ENCODE measurements around the gene ARHGEF7.

ARHGEF7 gene

GRCh38 chr13:111140562-111141105 lies 25.5 kb downstream of the ARHGEF7 start:
- DNase-seq = no peak

DNA sequence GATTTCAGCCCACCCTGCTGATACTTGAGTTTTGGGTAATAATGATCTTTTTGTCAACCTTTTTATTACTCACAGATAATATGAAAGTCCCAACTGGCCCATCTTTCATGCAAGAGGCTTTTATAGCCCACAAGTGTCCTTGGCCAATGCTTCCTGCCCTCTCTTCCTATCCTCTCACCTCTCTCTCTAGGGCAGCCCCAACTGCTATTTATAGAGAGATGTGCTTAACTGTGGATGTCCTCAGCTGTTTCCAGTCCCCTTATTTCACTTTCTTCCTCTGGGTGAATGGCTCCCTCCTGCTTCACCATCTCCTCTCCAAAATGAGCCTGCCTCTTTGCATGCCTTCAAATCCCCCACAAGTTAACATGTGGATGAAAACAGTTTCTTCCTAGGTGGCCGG lies 27.4 kb downstream of the ARHGEF7 start:
- no peak for DNase-seq

DNA sequence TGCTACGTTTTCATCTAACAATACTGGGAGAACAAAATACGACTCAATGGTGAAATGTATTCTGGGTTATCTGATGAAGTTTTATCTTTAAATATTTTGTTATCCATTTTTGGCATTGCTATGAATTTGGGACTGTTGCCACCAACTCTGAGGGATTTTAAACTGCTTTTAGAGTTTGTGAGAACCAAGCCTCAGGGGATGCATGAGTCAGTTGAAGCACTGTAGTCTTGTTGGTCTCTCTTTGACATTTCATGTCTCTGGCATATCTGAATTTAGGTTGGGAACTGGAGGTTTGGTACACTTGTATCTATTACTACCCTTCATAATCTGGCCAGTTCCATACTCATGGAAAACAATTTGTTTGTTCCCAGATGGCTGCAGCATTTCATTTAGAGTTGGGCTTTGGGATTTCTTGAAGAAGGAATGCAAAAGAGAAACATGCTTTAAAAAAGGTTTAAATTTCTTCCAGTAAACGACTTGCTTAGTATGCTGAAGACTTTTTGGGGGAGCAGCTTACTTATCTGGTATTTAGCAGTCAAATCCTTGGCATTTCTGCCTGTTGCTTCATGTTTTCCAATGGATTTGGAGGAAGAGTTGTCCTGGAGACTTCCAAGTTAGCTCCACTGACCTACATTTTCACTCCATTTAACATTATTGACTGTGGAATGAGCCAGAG lies 28.9 kb downstream of the ARHGEF7 start:
- DNase-seq = no peak

DNA sequence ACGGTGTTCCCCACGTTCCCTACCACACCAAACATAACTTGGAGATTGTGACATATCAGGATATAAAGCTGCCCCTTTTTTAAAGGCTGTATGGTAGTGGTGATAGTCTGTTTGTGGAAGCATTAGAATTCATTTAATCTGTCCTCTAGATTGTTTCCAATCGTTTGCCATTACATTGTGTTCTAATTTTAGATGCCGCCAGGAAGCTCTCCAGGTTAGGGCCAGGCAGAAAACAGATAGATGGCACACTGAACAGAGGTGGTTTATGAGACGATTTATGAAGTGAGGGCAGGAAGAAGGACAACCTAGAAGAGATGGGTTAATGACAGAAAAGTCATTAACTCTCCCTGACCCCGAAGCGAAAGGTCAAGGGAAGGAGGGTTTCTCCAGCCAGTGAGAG lies 30.0 kb downstream of the ARHGEF7 start:
- DNase-seq = no peak

GRCh38 chr13:111145506-111145905 lies 30.4 kb downstream of the ARHGEF7 start:
- DNase-seq = no peak

- no peak for DNase-seq
These were observed 37.7 kb downstream of the ARHGEF7 start for GRCh38 chr13:111152844-111153243.

GRCh38 chr13:111153279-111153976 lies 38.3 kb downstream of the ARHGEF7 start:
- peak; percentile 90 for DNase-seq

- DNase-seq = peak; percentile 47
These were observed 38.8 kb downstream of the ARHGEF7 start for GRCh38 chr13:111153977-111154332.

DNA sequence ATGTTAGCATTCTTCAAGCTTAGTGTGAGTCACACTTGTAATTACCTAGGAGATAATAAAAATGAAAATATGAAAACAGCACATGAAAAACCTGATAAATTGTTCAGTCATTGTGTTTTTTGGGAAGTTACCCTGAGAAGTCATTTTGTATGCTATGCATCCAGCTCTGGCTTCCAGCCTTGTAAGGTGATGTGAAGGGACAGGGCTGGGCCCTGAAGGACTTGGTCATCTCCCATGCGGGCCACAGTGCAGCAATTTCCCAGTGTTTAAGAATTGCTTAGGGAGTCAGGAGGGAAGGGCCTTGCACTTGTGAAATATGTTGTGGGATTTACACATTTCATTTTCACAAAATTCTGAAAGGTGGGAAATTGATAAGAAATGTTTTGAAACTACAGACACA lies 41.3 kb downstream of the ARHGEF7 start:
- DNase-seq = no peak

DNA sequence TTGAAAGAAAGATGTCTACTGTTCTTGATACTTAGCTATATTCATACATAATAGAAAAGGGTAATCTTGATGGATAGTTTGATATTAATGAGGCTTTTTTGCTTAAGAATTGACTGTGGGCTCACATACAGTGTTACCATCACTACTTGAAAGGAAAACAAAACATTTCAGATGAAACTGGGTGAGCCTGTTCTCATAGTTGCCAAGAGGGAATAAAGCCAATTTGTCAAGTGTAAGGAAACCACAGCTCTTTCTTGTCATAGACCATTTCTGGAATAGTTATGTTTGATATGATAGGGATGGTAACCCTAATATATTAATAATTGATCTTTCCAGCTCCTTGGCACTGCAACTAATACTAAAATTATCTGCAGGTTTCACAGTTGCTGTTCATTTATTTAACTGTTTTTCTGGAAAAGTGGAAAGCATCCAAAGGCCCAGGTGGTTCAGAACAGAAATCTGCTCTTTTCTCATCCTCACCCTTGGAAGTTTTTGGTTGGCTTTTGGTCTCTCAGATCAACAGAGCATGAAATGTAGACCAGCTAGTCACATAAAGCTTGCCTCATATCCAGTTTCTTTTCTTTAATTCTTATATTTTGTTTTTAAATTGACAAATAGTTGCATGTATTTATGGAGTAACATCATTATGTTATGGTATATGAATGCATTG lies 43.2 kb downstream of the ARHGEF7 start:
- DNase-seq = no peak

- DNase-seq = no peak
These were observed 44.5 kb downstream of the ARHGEF7 start for GRCh38 chr13:111159362-111160320.

GRCh38 chr13:111160648-111161047 lies 45.5 kb downstream of the ARHGEF7 start:
- no peak for DNase-seq

DNA sequence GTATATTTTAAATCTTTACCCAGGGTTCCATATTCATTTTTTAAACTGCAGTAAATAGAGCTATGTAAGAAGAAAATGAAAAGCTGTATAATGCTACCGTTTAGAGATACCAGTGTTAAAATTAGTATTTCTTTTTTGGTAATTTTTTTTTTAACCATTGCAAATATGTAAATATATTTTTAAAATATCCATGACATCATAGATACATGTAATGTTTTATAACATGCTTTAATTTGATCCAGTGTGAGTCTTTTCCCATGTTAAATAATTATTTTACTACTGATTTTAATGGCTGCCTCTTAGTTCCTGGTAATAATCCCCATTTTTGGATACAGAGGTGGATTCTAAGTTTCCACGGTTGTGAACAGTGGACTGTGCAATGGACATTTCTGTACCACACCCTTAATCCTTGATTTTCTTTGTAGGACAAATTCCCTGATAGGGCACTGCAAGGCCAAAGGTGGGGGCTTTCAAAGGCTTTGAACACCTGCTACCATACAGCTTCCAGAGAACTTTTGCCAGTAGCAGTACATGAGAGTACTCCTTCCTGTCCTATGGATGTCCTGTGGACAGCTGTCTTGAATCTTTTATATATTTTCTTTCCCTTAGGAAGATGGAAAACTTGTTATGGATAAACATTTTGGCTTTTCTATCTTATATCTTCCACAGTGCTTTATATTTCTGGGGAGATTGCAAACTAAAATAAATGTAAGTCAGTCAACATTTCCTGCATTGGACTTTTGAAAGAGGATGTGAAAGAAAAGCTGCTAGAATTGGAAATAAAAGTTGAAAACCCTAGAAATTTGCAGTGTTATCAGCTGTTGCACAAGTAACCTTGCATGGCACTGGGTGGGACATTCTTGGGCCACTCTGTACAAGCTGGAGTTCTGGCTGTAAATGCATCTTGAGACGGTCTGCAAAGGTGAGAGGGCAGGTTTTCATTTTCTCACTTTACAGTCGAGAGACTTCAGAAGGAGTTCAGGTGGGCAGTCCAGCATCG lies 46.8 kb downstream of the ARHGEF7 start:
- no peak for DNase-seq

- DNase-seq = no peak
These were observed 50.3 kb downstream of the ARHGEF7 start for GRCh38 chr13:111165241-111166010.

DNA sequence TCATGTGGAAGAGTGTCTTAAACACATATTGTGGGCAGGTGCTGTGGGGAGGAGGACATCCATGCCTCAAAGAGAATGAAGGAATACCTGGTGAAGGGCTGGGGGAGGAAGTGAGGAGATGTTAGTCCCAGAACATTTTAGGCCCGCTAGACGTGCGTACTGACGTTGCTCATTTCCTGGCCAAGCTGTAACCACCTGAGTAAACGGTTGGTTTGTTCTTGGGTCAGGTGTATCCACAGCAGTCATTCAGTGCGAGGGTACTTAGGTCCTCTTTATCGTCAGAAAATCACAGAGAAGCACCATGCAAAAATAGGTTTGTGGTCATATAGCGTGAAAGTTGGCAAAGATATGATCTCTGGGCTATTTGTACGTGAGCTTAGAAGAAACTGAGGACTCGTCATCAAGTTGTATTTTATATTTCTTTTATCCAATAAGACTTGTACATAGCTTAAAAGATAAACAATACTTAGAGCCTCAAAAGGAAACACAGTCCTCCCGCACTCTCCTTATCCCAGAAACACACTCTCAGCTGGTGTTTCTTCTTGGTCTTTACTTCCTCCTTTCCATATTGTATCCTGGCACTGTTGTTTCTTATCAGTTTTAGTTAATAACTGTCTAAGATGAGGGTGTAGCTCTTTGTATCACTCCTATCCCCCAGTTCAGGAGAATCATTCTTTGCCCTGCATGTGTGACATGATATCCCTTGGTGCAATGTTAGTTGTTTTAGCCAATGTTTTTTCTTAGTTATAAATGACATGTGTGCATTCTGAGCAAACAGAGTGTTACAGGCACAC lies 52.0 kb downstream of the ARHGEF7 start:
- no peak for DNase-seq

GRCh38 chr13:111168107-111168506 lies 53.0 kb downstream of the ARHGEF7 start:
- DNase-seq = no peak

GRCh38 chr13:111171112-111171511 lies 56.0 kb downstream of the ARHGEF7 start:
- no peak for DNase-seq

GRCh38 chr13:111171629-111172028 lies 56.5 kb downstream of the ARHGEF7 start:
- DNase-seq = no peak

- no peak for DNase-seq
These were observed 59.4 kb downstream of the ARHGEF7 start for GRCh38 chr13:111174377-111175114.
